IPS-NIHi11 (cell line): ENCODE results near the gene FAM209A.
"Not testable (repeated sequence)": the region's sequence is repeated elsewhere in the genome, so short reads cannot be mapped to it uniquely, and the experiment has no call there.

Experiments
- DNase-seq: peaks from one replicate; pipeline ENCODE4 v3.0.0; 2012; ENCODE audit warnings: mixed read lengths, low spot score

The FAM209A gene

DNA sequence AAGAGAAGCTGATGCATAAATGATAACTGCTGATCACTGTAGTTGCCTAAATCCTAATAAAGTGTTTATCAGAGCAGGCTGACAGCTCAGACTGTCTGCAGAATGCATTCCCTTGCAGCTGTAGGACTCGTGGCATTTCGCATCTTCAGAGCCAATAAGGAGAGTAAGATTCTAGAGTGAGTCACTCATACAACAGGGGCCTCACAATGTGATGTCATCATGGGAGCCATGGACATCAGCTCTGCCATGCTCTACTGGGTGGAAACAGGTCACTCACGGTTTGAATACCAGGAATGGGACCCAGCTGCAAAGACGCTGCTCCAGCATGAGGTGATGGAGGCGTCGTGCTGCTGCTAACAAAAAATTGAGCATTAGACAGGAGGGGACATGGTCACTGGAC, 15.9 kb downstream of the FAM209A start:
- DNase-seq = no peak

- no peak for DNase-seq
Observed at GRCh38 chr20:56542489-56543030, 18.0 kb downstream of the FAM209A start.

- no peak for DNase-seq
Observed at GRCh38 chr20:56551571-56551970, 27.0 kb downstream of the FAM209A start.

DNA sequence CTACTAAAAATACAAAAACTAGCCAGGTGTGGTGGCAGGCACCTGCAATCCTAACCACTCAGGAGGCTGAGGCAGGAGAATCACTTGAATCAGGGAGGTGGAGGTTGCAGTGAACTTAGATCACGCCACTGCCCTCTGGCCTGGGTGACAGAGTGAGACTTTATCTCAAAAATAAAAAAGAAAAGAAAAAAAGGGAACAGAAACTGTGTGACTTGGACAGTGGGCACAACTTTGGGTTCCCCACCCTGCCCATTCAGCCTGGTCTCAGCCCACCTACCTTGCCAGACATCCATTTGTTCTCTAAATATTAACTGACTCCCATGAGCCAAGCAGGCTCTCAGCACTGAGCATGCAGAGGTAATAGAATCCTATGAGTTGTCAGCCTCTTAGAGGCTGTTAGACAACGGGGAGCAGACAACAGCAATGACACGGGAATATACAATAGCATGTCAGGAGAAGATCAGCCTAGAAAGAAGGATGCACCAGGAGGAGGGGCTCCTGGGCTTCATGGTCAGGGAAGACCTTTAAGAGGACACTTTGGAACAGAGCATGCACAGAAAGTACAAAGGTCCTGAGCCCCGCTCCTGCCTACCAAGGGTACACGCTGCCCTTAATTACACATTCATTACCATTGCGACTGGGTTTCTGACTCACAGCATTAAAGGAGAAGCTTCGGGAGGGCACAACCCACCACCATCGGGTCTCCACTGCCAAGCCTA, 28.5 kb downstream of the FAM209A start:
- DNase-seq = no peak

DNA sequence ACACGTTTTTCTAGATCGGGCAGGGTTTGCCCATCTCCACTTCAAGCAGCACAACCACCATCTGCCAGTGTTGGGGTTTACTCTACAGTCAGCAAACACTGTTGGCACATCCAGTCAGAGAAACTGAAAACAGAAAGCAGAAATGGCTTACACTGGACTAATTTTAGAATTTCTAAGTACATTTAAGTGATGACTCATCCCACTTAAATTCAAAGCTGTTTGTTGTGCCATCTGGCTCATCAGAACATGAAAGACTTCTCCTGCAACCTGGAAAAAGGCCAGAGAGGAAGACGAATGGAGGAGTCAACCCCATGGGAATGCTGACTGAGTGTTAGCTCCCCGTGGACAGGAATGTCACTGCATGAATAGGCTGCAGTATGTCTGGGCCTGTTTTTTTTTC, 30.3 kb downstream of the FAM209A start:
- peak; percentile 41 for DNase-seq

DNA sequence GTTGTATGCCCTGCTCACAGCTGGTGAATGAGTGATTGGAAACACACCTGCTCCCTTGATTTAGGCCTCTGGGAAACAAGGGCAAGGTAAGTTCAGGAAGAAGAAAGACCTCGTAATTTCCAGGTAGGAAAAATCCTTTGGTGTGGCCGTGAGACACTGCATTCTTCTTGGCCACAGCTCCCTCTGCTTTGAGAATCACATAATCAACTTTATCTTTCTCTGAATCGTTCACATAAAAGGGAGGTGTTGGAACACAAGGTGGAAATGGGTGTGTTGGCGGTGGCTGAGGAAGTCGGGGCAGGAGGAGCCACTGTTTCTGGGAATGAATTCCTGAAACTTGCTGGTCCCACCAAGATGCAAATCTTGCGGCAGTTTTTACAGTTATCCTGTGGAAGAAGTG, 34.4 kb downstream of the FAM209A start:
- DNase-seq = no peak

DNA sequence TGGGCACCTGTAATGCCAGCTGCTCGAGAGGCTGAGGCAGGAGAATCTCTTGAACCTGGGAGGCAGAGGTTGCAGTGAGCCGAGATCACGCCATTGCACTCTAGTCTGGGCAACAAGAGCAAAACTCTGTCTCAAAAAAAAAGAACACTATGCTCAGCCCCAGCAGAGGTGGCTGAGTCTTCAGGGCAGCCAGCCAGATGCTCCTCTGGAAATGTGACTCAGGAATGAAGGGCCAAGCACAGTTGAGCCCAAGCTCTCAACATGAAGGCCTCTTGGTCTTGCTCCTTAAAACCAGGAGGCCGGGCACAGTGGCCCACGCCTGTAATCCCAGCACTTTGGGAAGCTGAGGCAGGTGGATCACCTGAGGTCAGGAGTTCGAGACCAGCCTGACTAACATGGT, 40.0 kb downstream of the FAM209A start:
- not testable (repeated sequence) for DNase-seq

GRCh38 chr20:56565511-56565910, 41.0 kb downstream of the FAM209A start:
- DNase-seq = no peak

- DNase-seq = no peak
Observed at GRCh38 chr20:56566621-56567020, 42.1 kb downstream of the FAM209A start.

DNA sequence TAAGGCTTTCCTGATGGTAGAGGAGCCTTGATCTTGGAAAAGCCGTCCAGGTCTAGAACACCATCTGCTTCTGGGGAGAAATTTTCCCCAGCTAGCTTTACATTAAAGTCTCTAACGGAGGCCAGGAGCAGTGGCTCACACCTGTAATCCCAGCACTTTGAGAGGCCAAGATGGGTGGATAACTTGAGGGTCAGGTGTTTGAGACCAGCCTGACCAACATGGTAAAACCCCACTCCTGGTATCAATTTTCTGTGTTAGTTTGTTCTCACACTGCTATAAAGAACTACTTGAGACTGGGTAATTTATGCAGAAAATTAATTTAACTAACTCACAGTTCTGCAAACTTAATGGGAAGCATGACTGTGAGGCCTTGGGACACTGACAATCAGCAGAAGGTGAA, 46.3 kb downstream of the FAM209A start:
- no peak for DNase-seq

- DNase-seq = no peak
Observed at GRCh38 chr20:56572172-56572571, 47.6 kb downstream of the FAM209A start.

DNA sequence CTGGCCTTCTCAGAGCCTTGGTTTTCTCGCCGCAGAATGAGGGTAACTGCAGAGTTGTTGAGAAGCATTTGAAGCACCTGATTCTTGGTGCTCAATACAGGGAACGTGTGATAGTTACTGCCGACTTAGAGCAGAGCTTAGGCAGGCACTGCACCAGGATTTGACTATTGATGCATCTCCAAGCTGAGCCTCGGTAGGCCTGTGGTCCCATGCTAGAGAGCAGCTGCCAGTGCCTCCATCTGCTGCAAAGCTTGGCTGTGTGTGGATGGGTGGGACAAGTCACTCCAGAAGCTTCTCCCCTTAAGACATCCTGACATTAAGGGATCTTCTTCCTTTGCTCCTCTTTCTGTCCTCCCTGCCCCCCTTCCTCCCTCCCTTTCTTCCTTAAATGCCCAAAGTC, 49.4 kb downstream of the FAM209A start:
- DNase-seq = no peak

DNA sequence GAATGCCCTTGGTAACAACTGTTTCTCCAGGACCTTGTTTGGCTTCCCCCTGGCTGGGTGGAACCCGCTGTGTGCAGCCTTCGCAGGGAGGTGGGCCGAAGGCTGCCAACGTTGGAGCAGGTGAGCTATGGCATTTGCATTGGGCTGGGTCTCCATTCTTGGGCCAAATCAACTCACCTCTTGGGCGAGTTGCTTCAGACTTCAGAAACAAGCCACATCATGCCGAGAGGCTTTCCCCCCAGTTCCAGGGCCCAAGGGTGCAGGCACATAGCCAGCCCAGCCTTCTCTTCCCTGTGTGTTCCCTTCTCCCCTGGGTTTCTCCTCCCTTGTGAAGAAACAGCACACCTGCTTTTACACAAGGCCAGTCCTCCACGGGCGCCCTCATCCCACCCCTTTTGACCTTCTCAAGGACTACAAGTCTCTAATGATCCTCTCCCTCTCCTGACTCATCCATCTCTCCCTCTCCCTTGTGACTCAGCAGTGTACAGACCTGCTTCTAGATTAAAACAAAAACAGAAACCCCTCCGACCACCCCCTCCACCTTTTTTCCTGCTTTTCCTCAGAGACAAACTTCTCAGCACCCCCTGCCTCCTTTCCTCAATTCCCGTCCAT, 50.1 kb downstream of the FAM209A start:
- DNase-seq = no peak

GRCh38 chr20:56575157-56575556, 50.6 kb downstream of the FAM209A start:
- DNase-seq = no peak
